HPDE6-E6E7 (cell line): ENCODE data around the gene SOAT1.
"Not testable (repeated sequence)": the region's sequence is repeated elsewhere in the genome, so short reads cannot be mapped to it uniquely, and the experiment has no call there.

ENCODE experiments used
- DNase-seq: peaks from one replicate; pipeline ENCODE4 v3.0.0; 2011; ENCODE audit warnings: missing footprints; ENCODE audit errors: extremely low spot score

SOAT1 gene

DNA sequence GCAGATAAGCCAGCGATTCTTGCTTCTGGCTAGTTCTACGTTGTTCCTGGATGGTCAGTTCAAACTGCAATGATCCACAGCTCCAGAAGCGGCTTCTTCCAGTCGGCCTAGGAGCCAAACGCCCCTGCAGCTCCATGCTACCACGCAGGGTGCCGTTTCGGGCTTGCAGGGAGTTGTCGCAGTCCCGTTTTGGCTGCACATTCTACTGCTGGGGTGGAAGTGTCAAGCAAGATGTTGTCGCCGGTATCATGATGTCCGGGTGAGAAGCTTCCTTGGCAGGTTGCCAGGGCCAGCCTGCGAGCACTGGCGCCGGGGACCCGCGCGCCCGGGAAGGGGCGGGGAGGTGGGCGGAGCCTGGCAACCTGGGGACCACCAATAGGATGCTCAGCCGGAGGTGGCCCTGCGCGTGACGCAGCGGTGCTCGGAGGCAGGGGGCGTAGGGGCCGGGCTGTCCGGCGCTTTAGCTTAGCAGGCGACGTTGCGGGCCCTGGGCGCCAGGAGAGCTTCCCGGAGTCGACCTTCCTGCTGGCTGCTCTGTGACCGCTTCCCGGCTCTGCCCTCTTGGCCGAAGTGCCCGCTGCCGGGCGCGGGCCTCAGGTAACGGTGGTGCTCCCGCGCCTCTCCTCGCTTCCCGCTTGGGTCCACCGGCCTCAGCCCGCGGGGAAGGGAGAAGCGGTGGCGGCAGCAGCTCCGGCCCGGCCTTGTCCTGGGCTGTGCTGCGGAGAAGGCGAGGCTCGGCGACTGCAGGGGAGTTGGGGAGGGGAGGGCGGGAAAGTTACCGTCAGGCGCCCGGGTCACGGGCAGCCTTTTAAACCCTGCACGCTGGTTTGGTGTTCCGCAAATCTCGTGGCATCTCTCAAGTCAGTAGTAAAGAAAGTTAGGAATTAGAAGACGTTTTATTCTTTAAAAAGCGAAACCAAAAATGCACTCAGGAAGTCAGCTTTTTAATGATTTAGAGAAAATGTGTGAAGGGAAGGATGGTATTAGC, at the start of gene SOAT1:
Gene SOAT1 (plus strand): TSS at position 458 of the 988 bp plus-strand sequence. CDS start 8,888 bp downstream, outside the sequence.
- DNase-seq: peak; percentile 69

GRCh38 chr1:179245426-179245825, 48.2 kb upstream of the SOAT1 start:
- not testable (repeated sequence) for DNase-seq

DNA sequence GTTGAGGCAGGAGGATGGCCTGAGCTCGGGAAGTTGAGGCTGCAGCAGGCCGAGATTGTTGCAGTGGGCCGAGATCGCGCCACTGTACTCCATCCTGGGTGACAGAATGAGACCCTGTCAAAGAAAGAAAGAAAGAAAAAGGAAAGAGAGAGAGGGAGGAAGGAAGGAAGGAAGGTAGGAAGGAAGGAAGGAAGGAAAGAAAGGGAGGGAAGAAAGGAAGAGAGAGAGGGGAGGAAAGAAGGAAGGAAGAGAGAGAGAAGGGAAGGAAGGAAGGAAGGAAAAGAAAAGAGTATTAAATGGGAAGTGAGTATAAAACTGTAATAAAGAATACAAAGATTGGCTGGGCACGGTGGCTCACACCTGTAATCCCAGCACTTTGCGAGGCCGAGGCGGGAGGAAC, 45.7 kb upstream of the SOAT1 start:
- no peak for DNase-seq

DNA sequence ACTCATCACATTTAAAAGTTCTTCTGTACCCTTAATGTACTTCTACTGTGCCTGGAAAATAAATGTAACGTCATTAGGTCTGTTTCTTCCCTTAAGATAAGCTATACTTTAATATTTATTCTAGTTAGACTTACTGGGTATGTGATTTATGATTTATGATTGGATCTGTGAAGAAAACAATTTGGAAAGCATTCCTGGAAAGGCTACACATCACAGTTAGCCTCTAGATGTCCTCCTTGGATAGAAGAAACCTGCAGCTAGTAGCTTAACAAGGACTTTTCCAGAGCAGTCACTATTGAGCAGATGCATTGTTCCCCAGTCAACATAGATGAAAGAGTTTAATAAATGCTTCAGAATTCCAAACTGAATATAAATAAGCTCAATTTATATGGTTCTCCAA, 41.9 kb upstream of the SOAT1 start:
- peak; percentile 17 for DNase-seq

DNA sequence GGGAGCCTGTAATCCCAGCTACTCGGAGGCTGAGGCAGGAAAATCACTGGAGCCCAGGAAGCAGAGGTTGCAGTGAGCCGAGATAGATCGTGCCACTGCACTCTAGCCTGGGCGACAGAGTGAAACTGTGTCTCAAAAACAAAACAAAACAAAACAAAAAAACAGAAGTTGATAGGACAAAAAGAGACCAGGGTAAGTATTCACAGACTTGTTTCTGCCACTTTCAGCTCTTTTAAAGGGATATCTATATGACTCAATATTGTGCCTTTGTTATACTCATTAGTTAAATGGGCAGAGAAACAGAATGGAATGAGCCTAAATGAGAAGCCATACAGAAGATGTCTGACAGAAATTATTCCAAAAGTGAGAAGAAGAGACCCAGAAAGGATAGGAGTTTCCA, 41.0 kb upstream of the SOAT1 start:
- DNase-seq: no peak

GRCh38 chr1:179253286-179253972, 40.2 kb upstream of the SOAT1 start:
- no peak for DNase-seq

DNA sequence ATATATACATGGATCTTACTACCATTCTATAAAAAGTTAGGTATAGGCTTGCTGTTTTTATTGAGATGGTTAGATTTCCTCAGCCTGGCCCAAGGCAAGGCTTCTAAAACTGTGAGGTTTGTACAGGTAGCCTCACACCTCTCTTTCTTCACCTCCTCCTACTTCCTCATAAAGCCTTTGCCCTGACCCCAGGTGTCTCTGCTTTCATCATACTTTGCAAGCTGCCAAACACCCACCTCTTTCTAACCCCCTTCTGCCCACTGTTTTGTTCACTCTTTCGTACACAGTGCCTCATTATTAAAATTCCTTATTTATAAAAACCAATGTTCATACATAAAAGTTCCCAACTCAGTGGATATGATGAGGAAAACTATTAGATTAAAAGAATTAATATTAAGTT, 31.4 kb upstream of the SOAT1 start:
- DNase-seq: no peak

DNA sequence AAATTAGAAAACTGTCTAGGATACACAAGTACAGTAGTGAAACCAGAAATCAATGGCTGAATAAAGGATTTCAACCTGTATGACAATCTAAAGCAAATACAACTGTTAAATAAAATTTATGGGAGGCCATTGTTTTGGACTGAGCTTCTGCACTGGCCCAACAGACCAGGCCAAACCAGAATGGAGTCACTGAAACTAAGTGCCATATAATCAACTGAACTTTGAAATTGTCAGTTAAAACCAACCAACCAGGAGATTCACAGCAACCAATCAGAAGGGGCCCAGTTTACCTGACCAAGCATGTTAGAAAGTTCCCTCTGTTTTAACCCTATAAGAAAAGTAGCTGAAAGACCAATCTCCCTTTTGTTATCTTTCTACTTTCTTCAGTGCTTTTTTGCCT, 30.5 kb upstream of the SOAT1 start:
- DNase-seq: no peak

DNA sequence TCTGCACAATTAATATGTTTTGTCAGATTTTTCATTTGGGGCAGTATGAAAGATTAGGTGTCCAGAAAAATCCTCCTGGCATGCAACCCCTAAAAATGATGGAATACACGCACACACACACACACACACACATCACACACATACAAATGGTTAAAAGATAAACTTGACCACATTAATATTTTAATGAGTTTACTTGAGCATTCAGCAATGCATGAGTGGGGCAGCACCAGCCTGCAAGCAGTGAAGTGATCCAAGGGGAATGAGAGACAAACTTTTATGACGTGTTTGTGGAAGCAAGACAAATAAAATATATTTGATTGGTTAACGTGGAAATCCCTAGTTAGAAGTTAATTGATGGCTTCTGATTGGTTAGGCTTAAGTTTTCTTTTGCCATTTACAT, 29.1 kb upstream of the SOAT1 start:
- no peak for DNase-seq

- DNase-seq: no peak
Measured at GRCh38 chr1:179269071-179269470, 24.5 kb upstream of the SOAT1 start.

- not testable (repeated sequence) for DNase-seq
Measured at GRCh38 chr1:179274424-179274823, 19.2 kb upstream of the SOAT1 start.

DNA sequence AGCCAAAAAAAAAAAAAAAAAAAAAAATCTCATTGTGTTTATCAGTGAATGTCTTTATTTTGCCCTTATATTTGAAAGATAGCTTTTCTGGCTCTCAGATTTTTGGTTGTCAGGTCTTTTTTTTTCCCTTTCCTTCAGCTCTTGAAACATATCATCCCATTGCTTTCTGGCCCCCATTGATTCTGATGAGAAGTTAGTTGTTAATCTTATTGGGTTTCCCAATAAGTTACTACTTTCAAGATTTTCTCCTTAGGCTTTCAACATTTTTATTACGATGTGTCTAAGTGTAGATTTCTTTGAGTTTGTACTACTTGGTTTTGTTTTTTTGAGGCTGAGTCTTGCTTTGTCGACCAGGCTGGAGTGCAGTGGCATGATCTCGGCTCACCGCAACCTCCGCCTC, 14.7 kb upstream of the SOAT1 start:
- no peak for DNase-seq

DNA sequence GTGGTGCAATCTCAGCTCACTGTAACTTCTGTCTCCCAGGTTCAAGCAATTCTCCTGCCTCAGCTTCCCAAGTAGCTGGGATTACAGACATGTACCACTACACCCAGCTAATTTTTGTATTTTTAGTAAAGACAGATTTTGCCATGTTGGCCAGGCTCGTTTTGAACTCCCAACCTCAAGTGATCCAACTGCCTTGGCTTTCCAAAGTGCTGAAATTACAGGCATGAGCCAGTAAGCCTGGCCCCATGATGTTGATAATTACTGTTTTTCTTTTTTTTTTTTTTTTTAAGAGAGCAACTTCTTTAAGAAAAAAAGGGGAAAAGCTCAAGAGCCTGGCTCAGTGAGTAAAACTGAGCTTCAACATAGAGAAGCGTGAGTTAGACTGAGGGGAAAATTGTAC, 9.6 kb upstream of the SOAT1 start:
- DNase-seq: no peak

- DNase-seq: no peak
Measured at GRCh38 chr1:179287946-179288345, 5.7 kb upstream of the SOAT1 start.

DNA sequence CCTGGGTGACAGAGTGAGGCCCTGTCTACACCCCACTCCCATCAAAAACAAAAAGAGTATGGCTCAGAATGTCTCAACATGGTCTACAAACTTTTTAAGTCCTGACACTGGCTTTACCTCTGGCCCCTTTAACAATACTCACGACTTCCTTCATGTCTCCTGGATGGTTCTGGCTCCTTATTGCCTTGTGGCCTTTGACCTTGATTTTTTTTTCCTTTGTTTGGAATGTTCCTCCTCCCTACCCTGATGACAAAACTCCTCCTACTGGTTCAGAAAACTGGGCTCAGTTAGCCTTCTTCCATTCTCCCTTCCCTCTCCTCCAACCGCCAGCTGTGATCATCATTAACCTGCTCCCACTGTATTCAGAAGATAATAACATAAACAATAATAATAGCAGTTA, 4.6 kb upstream of the SOAT1 start:
- no peak for DNase-seq

GRCh38 chr1:179295164-179295755, 1.7 kb downstream of the SOAT1 start:
- no peak for DNase-seq

- no peak for DNase-seq
Measured at GRCh38 chr1:179296356-179297104, 2.9 kb downstream of the SOAT1 start.

- DNase-seq: no peak
Measured at GRCh38 chr1:179297105-179297378, 3.4 kb downstream of the SOAT1 start.

- DNase-seq: no peak
Measured at GRCh38 chr1:179298952-179299351, 5.4 kb downstream of the SOAT1 start.

- DNase-seq: no peak
Measured at GRCh38 chr1:179300112-179300511, 6.5 kb downstream of the SOAT1 start.

DNA sequence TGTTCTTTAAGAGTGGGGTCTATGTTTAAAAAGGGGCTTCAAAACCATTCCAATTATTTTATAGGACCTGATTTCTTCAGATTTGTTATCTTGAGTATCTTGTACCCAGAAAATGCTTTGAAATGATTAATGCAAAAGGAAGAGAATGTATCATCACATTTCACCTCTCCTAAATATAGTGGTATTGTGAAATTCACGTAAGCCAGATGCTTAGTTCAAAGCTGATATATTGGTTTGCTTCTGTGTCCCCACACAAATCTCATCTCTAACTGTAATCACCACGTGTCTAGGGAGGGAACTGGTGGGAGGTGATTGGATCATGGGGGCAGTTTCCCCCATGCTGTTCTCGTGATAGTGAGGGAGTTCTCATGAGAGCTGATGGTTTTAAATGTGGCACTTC, 8.5 kb downstream of the SOAT1 start:
- no peak for DNase-seq

DNA sequence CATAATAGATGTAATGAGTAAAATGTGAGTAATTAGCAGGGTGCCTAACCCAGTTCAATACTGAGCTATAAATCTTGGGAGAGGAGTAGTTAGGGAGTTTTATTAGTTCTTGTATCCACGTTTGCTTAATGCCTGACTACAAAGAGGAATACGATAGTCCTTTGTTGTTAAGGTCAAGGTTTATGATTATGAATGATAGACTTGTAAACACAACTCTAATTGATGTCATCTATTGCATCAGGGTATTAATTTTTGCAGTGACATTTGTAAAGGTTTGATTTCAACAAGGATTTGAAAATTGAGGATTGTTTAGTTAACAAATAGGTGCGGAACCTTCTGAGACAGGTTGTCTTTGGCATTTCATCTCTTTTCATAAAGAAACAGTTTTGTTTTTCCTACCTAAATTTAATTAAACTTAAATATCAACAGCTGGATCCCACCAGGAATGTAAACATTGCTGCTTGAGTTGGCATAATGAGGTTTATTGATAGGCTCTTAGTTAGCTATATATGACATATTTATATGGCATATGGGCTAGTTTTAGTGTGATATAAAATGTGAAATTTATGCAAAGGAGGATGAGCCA, 9.7 kb downstream of the SOAT1 start:
- DNase-seq: no peak
